ENCODE results near the gene RND2.

- TF ChIP-seq CTCF (IDR thresholded peaks at IDR 0.05; ENCODE audit: low read depth, low read length, missing input control) (no peak), RAD21 (IDR thresholded peaks at IDR 0.05) (no peak), MAX (IDR thresholded peaks at IDR 0.05) (no peak), FOXA1 (IDR thresholded peaks at IDR 0.05) (no peak), JUND (IDR thresholded peaks at IDR 0.05) (no peak), TAF1 (conservative IDR thresholded peaks at IDR 0.05) (no peak), RXRA (IDR thresholded peaks at IDR 0.05) (no peak), EGR1 (IDR thresholded peaks at IDR 0.05; ENCODE audit: low read depth in 2 of 2) (no peak), ATF3 (IDR thresholded peaks at IDR 0.05) (no peak), REST (IDR thresholded peaks at IDR 0.05) (no peak), GABPA (IDR thresholded peaks at IDR 0.05 in 1 of 2, conservative IDR thresholded peaks at IDR 0.05 in 1 of 2) (no peak)
Measured at GRCh38 chr17:43034894-43035293, 9.9 kb downstream of the RND2 start.
